Natural killer cell (primary cell): ENCODE data around the gene ALOXE3. TPM values are rescaled to one million over a fixed set of nuclear protein-coding genes. Genes with fewer than 3 reads are reported as not detected.

Source experiments
- ATAC-seq, 3 donors: fragments of 150-1000 bp in 2 of 3; fragments of 200-7000 bp in 1 of 3; cut with Tn5 transposase; 1 replicate in 1 of 3; 2 replicates in 2 of 3; pipeline ENCODE4 v1.10.0; 2021; ENCODE audit warnings: mild to moderate bottlenecking in 2 of 3, moderate library complexity in 2 of 3
- DNase-seq, 2 donors: peaks; one replicate each; pipeline versions ENCODE4 v3.0.0 to v3.0.0-alpha.2; 2013 to 2021; ENCODE audit warnings: mixed read lengths in 1 of 2
- H3K27ac ChIP-seq: one replicate; pipeline ENCODE4 v1.5.1; 2013; ENCODE audit warnings: mild to moderate bottlenecking, low read length
- H3K27me3 ChIP-seq: one replicate; pipeline ENCODE4 v1.6.1; 2013; ENCODE audit warnings: low read length; ENCODE audit not compliant: control insufficient read depth, insufficient read depth
- H3K36me3 ChIP-seq: one replicate; pipeline ENCODE4 v1.6.1; 2013; ENCODE audit warnings: low read length; ENCODE audit not compliant: control insufficient read depth, insufficient read depth
- H3K4me1 ChIP-seq: one replicate; pipeline ENCODE4 v1.6.1; 2013; ENCODE audit warnings: low read length; ENCODE audit not compliant: control insufficient read depth, insufficient read depth
- H3K4me3 ChIP-seq: one replicate; pipeline ENCODE4 v1.5.1; 2013; ENCODE audit warnings: low read length
- H3K9me3 ChIP-seq: one replicate; pipeline ENCODE4 v1.6.1; 2013; ENCODE audit warnings: low read length; ENCODE audit not compliant: control insufficient read depth, insufficient read depth
- H3K27ac Mint-ChIP-seq, 2 donors: one replicate each; pipeline ENCODE4 v1.8.0; 2022; ENCODE audit warnings: mild to moderate bottlenecking in 2 of 2, mixed read lengths in 2 of 2, moderate library complexity in 1 of 2
- H3K27me3 Mint-ChIP-seq, 2 donors: one replicate each; pipeline ENCODE4 v1.8.0; 2022; ENCODE audit warnings: low read depth in 2 of 2, mixed read lengths in 2 of 2
- H3K36me3 Mint-ChIP-seq: one replicate; pipeline ENCODE4 v1.8.0; 2022; ENCODE audit warnings: mixed read lengths
- H3K4me1 Mint-ChIP-seq, 2 donors: one replicate each; pipeline ENCODE4 v1.8.0; 2022; ENCODE audit warnings: mixed read lengths in 2 of 2
- H3K4me3 Mint-ChIP-seq: one replicate; pipeline ENCODE4 v1.8.0; 2022; ENCODE audit warnings: mild to moderate bottlenecking, moderate library complexity, mixed read lengths
- H3K9me3 Mint-ChIP-seq, 2 donors: one replicate each; pipeline ENCODE4 v1.8.0; 2022; ENCODE audit warnings: mixed read lengths in 2 of 2
- CTCF ChIP-seq: fragments of 200-600 bp; IDR thresholded peaks from one replicate; pipeline ENCODE4 v1.8.0; 2022; ENCODE audit warnings: antibody characterized with exemption
- WGBS: methylation state at CpG from one replicate; pipeline ENCODE4 v1.1.7; 2013; ENCODE audit warnings: missing lambda C conversion rate; ENCODE audit not compliant: insufficient coverage; 5-methylcytosine and 5-hydroxymethylcytosine counted together
- intact Hi-C: fragments of 100-400 bp; cut with micrococcal nuclease; formaldehyde crosslinking; loops from one replicate; pipeline ENCODE4 v1.14.2; 2022
- total RNA-seq, 4 donors: library from RNA; stranded (reverse); fragments of 120-200 nt in 1 of 4; gene quantifications; one replicate each; pipeline versions ENCODE4 v1.2.3 to v1.2.4, GENCODE V29; 2013 to 2022

Gene ALOXE3
- total RNA-seq, 3 donors from 2014 or later (not counting 1 experiment from before 2014, with no cell fraction given): not detected

- TF ChIP-seq CTCF: no peak
- H3K9me3 Mint-ChIP-seq: no peaks in the 10 kb centered on the region
- ATAC-seq: no peak
Observed at GRCh38 chr17:8046306-8046928, 71.9 kb downstream of the ALOXE3 start.

More at GRCh38 chr17:8046306-8046928, 71.9 kb downstream of the ALOXE3 start:
- no peaks in the 10 kb centered on the region for H3K9me3 ChIP-seq
- intact Hi-C loops: no loop called here
- H3K4me3 Mint-ChIP-seq: no peak overlapping the region
- no peaks in the 10 kb centered on the region for H3K4me1 ChIP-seq
- H3K27ac Mint-ChIP-seq: no peak overlapping the region
- DNase-seq: no peak
- no peaks in the 10 kb centered on the region for H3K36me3 ChIP-seq
- no peak overlapping the region for H3K4me3 ChIP-seq
- H3K27me3 Mint-ChIP-seq: no peaks in the 10 kb centered on the region
- peaks cover 2 to 3% of the 10 kb centered on the region in 2 donors for H3K4me1 Mint-ChIP-seq
- 91% methylated on average over 11 of the region's 11 CpGs for WGBS
- no peak overlapping the region for H3K27ac ChIP-seq
- no peaks in the 10 kb centered on the region for H3K36me3 Mint-ChIP-seq
- H3K27me3 ChIP-seq: no peaks in the 10 kb centered on the region

Other genes starting within 250 kb of the ALOXE3 start
- 100 to 1,000 TPM; 215 to 275 (median 218) TPM for gene CHD3, start 229.7 kb downstream of the ALOXE3 start, total RNA-seq
- 1 to 10 TPM; 3.6 to 5.9 (median 4.7) TPM for gene RNF227, start 202.2 kb downstream of the ALOXE3 start, total RNA-seq
- 10 to 100 TPM in 1 of 3 donors, 1 to 10 TPM in 2; 7.9 to 11.7 (median 9.3) TPM for gene KCNAB3, start 188.7 kb downstream of the ALOXE3 start, total RNA-seq
- gene TRAPPC1, start 186.6 kb downstream of the ALOXE3 start, total RNA-seq: 100 to 1,000 TPM; 122 to 144 (median 135) TPM
- 10 to 100 TPM; 36.3 to 49.8 (median 45.2) TPM for gene CNTROB, start 186.3 kb downstream of the ALOXE3 start, total RNA-seq
- gene GUCY2D, start 115.9 kb downstream of the ALOXE3 start, total RNA-seq: not detected
- not detected for gene ALOX15B, start 79.5 kb downstream of the ALOXE3 start, total RNA-seq
- under 1 TPM; 0.29 to 0.58 (median 0.56) TPM for gene ALOX12B, start 30.8 kb downstream of the ALOXE3 start, total RNA-seq
- gene HES7, start 5.6 kb upstream of the ALOXE3 start, total RNA-seq: under 1 TPM; 0.50 to 0.77 (median 0.61) TPM
- 1,000 to 10,000 TPM in 1 of 3 donors, 100 to 1,000 TPM in 2; 636 to 1,422 (median 923) TPM for gene PER1, start 33.9 kb upstream of the ALOXE3 start, total RNA-seq
- 100 to 1,000 TPM; 191 to 315 (median 234) TPM for gene VAMP2, start 44.4 kb upstream of the ALOXE3 start, total RNA-seq
- gene TMEM107, start 57.9 kb upstream of the ALOXE3 start, total RNA-seq: 100 to 1,000 TPM in 1 of 3 donors, 10 to 100 TPM in 2; 48.9 to 101 (median 96.1) TPM
- gene BORCS6, start 71.7 kb upstream of the ALOXE3 start, total RNA-seq: 10 to 100 TPM; 10.2 to 15.6 (median 11.6) TPM
- 1 to 10 TPM; 2.1 to 4.8 (median 4.1) TPM for gene AURKB, start 92.1 kb upstream of the ALOXE3 start, total RNA-seq
- 100 to 1,000 TPM; 192 to 251 (median 237) TPM for gene CTC1, start 129.5 kb upstream of the ALOXE3 start, total RNA-seq
- 10 to 100 TPM; 23.6 to 30.0 (median 24.0) TPM for gene PFAS, start 130.8 kb upstream of the ALOXE3 start, total RNA-seq
- gene RANGRF, start 170.2 kb upstream of the ALOXE3 start, total RNA-seq: 10 to 100 TPM; 34.4 to 51.5 (median 44.6) TPM
- gene SLC25A35, start 176.9 kb upstream of the ALOXE3 start, total RNA-seq: 10 to 100 TPM; 10.7 to 17.5 (median 16.8) TPM
- not detected for gene ARHGEF15, start 191.7 kb upstream of the ALOXE3 start, total RNA-seq
- not detected for gene ODF4, start 221.3 kb upstream of the ALOXE3 start, total RNA-seq